Measurements from ENCODE around the gene SGMS1.

SGMS1 gene

DNA sequence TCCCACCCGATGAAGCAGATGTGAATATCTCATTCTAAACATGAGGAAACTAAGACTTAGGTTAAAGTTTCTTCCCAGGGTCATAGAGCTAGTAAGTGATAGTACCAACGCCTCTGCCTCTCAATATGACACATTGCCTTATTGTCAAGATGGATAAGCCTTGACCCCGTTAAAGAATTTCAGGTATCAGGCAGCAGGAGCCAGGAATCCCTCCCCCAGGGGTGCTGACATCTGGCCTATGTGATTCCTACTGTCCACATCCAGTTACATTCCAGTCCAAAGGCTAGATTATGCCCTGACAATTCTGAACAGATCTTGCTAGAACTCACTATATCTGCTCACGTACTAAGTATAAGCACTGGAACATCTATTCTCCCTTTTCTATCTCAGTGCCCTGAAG is 314.4 kb downstream of the SGMS1 start:
- ATAC-seq: no peak
- TF ChIP-seq SNAI2 (CRISPR knock-in tag; IDR thresholded peaks at IDR 0.05) (no peak), TOX (CRISPR knock-in tag; IDR thresholded peaks at IDR 0.05; ENCODE audit: borderline replicate concordance) (no peak), GLIS3 (CRISPR knock-in tag; IDR thresholded peaks at IDR 0.05) (no peak), ZFP3 (CRISPR knock-in tag; IDR thresholded peaks at IDR 0.05) (no peak), TCF4 (CRISPR knock-in tag; IDR thresholded peaks at IDR 0.05; ENCODE audit: borderline replicate concordance) (no peak), ZNF70 (CRISPR knock-in tag; IDR thresholded peaks at IDR 0.05) (no peak), CSDC2 (CRISPR knock-in tag; IDR thresholded peaks at IDR 0.05) (no peak), ZFP30 (CRISPR knock-in tag; IDR thresholded peaks at IDR 0.05) (no peak)
- TF ChIP-seq, protein P1, sequence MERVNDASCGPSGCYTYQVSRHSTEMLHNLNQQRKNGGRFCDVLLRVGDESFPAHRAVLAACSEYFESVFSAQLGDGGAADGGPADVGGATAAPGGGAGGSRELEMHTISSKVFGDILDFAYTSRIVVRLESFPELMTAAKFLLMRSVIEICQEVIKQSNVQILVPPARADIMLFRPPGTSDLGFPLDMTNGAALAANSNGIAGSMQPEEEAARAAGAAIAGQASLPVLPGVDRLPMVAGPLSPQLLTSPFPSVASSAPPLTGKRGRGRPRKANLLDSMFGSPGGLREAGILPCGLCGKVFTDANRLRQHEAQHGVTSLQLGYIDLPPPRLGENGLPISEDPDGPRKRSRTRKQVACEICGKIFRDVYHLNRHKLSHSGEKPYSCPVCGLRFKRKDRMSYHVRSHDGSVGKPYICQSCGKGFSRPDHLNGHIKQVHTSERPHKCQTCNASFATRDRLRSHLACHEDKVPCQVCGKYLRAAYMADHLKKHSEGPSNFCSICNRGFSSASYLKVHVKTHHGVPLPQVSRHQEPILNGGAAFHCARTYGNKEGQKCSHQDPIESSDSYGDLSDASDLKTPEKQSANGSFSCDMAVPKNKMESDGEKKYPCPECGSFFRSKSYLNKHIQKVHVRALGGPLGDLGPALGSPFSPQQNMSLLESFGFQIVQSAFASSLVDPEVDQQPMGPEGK (CRISPR knock-in tag; IDR thresholded peaks at IDR 0.05; ENCODE audit: borderline replicate concordance): no peak
- TF ChIP-seq, protein P2, sequence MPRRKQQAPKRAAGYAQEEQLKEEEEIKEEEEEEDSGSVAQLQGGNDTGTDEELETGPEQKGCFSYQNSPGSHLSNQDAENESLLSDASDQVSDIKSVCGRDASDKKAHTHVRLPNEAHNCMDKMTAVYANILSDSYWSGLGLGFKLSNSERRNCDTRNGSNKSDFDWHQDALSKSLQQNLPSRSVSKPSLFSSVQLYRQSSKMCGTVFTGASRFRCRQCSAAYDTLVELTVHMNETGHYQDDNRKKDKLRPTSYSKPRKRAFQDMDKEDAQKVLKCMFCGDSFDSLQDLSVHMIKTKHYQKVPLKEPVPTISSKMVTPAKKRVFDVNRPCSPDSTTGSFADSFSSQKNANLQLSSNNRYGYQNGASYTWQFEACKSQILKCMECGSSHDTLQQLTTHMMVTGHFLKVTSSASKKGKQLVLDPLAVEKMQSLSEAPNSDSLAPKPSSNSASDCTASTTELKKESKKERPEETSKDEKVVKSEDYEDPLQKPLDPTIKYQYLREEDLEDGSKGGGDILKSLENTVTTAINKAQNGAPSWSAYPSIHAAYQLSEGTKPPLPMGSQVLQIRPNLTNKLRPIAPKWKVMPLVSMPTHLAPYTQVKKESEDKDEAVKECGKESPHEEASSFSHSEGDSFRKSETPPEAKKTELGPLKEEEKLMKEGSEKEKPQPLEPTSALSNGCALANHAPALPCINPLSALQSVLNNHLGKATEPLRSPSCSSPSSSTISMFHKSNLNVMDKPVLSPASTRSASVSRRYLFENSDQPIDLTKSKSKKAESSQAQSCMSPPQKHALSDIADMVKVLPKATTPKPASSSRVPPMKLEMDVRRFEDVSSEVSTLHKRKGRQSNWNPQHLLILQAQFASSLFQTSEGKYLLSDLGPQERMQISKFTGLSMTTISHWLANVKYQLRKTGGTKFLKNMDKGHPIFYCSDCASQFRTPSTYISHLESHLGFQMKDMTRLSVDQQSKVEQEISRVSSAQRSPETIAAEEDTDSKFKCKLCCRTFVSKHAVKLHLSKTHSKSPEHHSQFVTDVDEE (CRISPR knock-in tag; IDR thresholded peaks at IDR 0.05): no peak

DNA sequence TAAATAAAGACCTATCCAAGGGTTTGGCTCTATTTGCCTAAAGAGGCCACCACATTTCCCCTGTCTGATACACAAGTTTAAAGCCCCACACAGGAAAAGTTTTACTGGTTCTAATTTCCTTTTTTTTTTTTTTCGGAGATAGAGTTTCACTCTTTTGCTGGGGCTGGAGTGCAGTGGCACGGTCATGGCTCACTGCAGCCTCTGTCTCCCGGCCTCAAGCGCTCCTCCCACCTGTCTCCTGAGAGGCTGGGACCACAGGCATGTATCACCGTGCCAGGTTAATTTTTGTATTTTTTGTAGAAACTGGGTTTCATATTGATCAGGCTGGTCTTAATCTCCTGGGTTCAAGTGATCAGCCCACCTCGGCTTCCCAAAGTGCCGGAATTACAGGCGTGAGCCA is 319.1 kb downstream of the SGMS1 start:
- ATAC-seq: no peak
- TF ChIP-seq GLIS3 (CRISPR knock-in tag; IDR thresholded peaks at IDR 0.05) (no peak), ESRRG (CRISPR knock-in tag; IDR thresholded peaks at IDR 0.05) (no peak), ZFP3 (CRISPR knock-in tag; IDR thresholded peaks at IDR 0.05) (no peak), SNAI2 (CRISPR knock-in tag; IDR thresholded peaks at IDR 0.05) (no peak), OSR1 (CRISPR knock-in tag; IDR thresholded peaks at IDR 0.05) (no peak), ISL1 (CRISPR knock-in tag; IDR thresholded peaks at IDR 0.05) (no peak), PPARA (CRISPR knock-in tag; IDR thresholded peaks at IDR 0.05; ENCODE audit: borderline replicate concordance) (no peak), ARNTL (CRISPR knock-in tag; IDR thresholded peaks at IDR 0.05; ENCODE audit: borderline replicate concordance, low read depth) (no peak), ZFP30 (CRISPR knock-in tag; IDR thresholded peaks at IDR 0.05) (no peak)
- TF ChIP-seq, protein P3, sequence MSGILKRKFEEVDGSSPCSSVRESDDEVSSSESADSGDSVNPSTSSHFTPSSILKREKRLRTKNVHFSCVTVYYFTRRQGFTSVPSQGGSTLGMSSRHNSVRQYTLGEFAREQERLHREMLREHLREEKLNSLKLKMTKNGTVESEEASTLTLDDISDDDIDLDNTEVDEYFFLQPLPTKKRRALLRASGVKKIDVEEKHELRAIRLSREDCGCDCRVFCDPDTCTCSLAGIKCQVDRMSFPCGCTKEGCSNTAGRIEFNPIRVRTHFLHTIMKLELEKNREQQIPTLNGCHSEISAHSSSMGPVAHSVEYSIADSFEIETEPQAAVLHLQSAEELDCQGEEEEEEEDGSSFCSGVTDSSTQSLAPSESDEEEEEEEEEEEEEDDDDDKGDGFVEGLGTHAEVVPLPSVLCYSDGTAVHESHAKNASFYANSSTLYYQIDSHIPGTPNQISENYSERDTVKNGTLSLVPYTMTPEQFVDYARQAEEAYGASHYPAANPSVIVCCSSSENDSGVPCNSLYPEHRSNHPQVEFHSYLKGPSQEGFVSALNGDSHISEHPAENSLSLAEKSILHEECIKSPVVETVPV (CRISPR knock-in tag; IDR thresholded peaks at IDR 0.05): no peak
- TF ChIP-seq, protein P4, sequence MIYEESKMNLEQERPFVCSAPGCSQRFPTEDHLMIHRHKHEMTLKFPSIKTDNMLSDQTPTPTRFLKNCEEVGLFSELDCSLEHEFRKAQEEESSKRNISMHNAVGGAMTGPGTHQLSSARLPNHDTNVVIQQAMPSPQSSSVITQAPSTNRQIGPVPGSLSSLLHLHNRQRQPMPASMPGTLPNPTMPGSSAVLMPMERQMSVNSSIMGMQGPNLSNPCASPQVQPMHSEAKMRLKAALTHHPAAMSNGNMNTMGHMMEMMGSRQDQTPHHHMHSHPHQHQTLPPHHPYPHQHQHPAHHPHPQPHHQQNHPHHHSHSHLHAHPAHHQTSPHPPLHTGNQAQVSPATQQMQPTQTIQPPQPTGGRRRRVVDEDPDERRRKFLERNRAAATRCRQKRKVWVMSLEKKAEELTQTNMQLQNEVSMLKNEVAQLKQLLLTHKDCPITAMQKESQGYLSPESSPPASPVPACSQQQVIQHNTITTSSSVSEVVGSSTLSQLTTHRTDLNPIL (CRISPR knock-in tag; IDR thresholded peaks at IDR 0.05; ENCODE audit: low read depth): no peak
- TF ChIP-seq, protein P5, sequence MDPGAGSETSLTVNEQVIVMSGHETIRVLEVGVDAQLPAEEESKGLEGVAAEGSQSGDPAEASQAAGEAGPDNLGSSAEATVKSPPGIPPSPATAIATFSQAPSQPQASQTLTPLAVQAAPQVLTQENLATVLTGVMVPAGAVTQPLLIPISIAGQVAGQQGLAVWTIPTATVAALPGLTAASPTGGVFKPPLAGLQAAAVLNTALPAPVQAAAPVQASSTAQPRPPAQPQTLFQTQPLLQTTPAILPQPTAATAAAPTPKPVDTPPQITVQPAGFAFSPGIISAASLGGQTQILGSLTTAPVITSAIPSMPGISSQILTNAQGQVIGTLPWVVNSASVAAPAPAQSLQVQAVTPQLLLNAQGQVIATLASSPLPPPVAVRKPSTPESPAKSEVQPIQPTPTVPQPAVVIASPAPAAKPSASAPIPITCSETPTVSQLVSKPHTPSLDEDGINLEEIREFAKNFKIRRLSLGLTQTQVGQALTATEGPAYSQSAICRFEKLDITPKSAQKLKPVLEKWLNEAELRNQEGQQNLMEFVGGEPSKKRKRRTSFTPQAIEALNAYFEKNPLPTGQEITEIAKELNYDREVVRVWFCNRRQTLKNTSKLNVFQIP (CRISPR knock-in tag; IDR thresholded peaks at IDR 0.05; ENCODE audit: borderline replicate concordance, low read depth): no peak

DNA sequence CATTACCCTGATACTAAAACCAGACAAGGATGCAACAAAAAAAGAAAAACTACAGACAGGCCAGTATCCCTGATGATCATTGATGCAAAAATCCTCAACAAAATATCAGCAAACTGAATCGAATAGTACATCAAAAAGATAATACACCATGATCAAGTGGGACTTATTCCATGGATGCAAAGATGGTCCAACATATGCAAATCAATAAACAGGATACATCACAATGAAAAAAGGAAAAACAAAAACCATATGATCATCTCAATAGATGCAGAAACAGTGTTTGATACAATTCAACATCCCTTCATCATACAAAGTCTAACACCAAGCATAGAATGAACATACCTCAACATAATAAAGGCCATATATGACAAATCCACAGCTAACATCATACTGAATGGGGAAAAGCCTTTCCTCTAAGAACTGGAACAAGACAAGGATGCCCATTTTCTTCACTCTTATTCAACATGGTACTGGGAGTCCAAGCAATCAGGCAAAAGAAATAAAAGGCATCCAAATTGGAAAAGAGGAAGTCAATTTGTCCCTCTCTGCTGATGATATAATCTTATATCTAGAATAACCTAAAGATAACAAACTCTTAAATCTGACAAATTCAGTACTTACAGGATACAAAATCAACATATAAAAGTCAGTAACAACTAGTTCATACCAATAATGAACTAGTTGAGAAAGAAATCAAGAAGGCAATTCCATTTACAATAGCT is 323.6 kb downstream of the SGMS1 start:
- no peak for TF ChIP-seq TCF4 (CRISPR knock-in tag; IDR thresholded peaks at IDR 0.05; ENCODE audit: borderline replicate concordance)
- TF ChIP-seq ZFP30 (CRISPR knock-in tag; IDR thresholded peaks at IDR 0.05): no peak
- TF ChIP-seq, protein P3 (CRISPR knock-in tag; IDR thresholded peaks at IDR 0.05): no peak
- ATAC-seq: no peak

All from SK-N-SH treated with all-trans-retinoic acid at 6 μM for 48 hours (cell line).